ENCODE results near the gene KLF15. TPM values are rescaled to one million over a fixed set of nuclear protein-coding genes. Genes with fewer than 3 reads are reported as not detected.

The KLF15 gene
- total and polyA plus RNA-seq, 2 of the 4 experiments (the other 2 are of a cell fraction) = 0.18 to 0.24 TPM

DNA sequence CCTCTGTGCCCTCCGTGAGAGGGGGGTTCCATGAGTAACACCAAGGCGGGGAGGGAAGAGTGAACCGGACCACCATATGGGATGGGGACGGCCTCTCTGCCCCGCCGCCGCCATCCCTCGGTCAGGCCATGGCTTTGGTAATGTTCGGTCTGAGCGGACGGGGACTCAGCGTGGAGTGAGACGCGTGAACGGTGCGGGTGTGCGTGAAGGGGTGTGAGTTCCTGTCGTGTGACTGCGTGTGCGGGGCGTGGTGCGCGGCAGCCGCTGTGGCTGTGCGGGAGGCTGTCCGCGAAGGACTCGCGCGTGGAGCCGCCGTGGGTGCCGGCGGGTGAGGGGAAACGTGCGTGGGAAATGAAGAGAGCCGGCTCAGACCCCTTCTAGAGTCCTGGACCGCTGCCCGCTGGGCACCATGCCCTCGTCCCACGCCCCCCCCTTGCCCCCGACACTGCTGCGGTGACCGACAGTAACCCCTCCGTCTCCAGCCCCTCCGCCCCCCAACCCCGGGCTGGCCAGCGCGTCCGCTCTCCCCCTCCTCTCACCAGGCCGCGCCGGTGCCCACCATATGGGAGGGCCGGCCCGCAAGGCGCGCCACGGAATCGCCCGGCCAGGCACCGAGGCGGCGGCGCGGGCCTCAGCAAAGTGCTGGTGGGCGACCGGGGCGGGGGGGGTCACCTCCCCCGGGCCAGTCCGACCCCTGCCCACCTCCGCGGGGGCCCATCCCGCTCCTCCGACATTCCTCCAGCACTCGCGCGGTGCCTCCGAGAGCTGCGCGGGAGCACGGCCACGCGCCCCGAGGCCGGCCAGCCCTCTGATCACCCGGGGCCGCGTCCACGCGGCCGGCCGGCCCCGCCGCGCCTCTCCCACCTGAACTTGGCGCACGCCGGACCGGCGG, 589 bp downstream of the KLF15 start:
- Histone ChIP-seq H3K9me1 (ENCODE audit: insufficient read depth, low read length) (no peaks in the 10 kb centered on the region), H3K27ac (ENCODE audit: insufficient read depth, low read length) (no peak overlapping the region), H3K4ac (ENCODE audit: low read depth, low read length) (peak overlapping the region; percentile 11; the same call in 1 of the 2 replicates), H3K9me3 (ENCODE audit: control insufficient read depth, insufficient read depth, low read length) (peaks cover 2% of the 10 kb centered on the region; the same call in 1 of the 2 replicates), H3K18ac (ENCODE audit: low read depth, low read length) (no peak overlapping the region; the same call in 1 of the 2 replicates), H3K36me3 (ENCODE audit: control insufficient read depth, insufficient read depth, low read length) (no peaks in the 10 kb centered on the region; the same call in 1 of the 2 replicates), H2BK15ac (ENCODE audit: low read depth, low read length) (no peak overlapping the region), H3K4me3 (ENCODE audit: insufficient read depth, low read depth, low read length) (peak overlapping the region; percentile 33), H2AK9ac (replicated peaks; ENCODE audit: low read depth, low read length, poor library complexity) (no peak overlapping the region), H4K5ac (ENCODE audit: low read depth, low read length) (no peak overlapping the region), H3K23ac (ENCODE audit: low read depth, low read length) (peak overlapping the region; percentile 10; the same call in 1 of the 2 replicates), H3K27me3 (ENCODE audit: control insufficient read depth, insufficient read depth, low read length) (peaks cover 35% of the 10 kb centered on the region), H4K8ac (ENCODE audit: low read depth in 2 of 2, low read length in 2 of 2) (no peak overlapping the region), H3K4me2 (ENCODE audit: low read depth, low read length) (peak overlapping the region; percentile 86), H2AFZ (replicated peaks; ENCODE audit: low read length, poor library complexity) (peak overlapping the region; percentile 68), H4K91ac (ENCODE audit: insufficient read depth, low read depth, low read length) (no peak overlapping the region), H2AK5ac (ENCODE audit: low read depth, low read length) (no peak overlapping the region), H2BK5ac (ENCODE audit: low read depth, low read length, poor library complexity, severe bottlenecking) (no peak overlapping the region), H3K79me1 (ENCODE audit: low read depth in 1 of 2, low read length in 2 of 2) (no peaks in the 10 kb centered on the region), H3K56ac (ENCODE audit: extremely low read depth, insufficient read depth, low read length) (no peak overlapping the region), H3K9ac (ENCODE audit: low read depth, low read length) (peak overlapping the region; percentile 58; the same call in 1 of the 2 replicates), H4K20me1 (ENCODE audit: insufficient read depth, low read length) (no peaks in the 10 kb centered on the region; the same call in 1 of the 2 replicates), H2BK20ac (ENCODE audit: low read depth, low read length) (no peak overlapping the region), H3K14ac (replicated peaks; ENCODE audit: low read depth, low read length) (no peak overlapping the region), H2BK120ac (ENCODE audit: low read depth, low read length) (no peak overlapping the region), H3K4me1 (ENCODE audit: control insufficient read depth, insufficient read depth, low read length) (peaks cover 3% of the 10 kb centered on the region; the same call in 1 of the 2 replicates)
- TF ChIP-seq SMC3 (IDR thresholded peaks at IDR 0.05; ENCODE audit: low read depth, low read length) = no peak
- TF ChIP-seq NFE2L2 (IDR thresholded peaks at IDR 0.05; ENCODE audit: low read depth, low read length) = no peak
- TF ChIP-seq MAFK (IDR thresholded peaks at IDR 0.05; ENCODE audit: low read depth, low read length) = no peak
- WGBS, 2 experiments (ENCODE audit: extremely low coverage in 2 of 2, insufficient read length in 1 of 2) = 3% methylated on average over 33 of the region's 100 CpGs; no CpG with 5 or more reads in 1 of the 2 experiments
- ATAC-seq (ENCODE audit: low read depth) (peak; percentile 21), DNase-seq (no peak)
- intact Hi-C loops (cut with micrococcal nuclease) = loop anchor here (1.0 kb wide), 2 partner anchors 89 to 143 kb away; no protein-coding TSS in a partner anchor
- ChIA-PET CTCF (no interaction called here), POLR2A (ENCODE audit: unreplicated experiment) (no interaction called here)
- dilution Hi-C loops (cut with HindIII; ENCODE audit: low sequenced_read_pairs, unreplicated experiment) = no loop called here
- in situ Hi-C loops (cut with MboI; ENCODE audit: low sequenced_read_pairs) = no loop called here
- BruUV-seq (replicated peaks) = no TSS peak
